HFFc6 (cell line): ENCODE data around the gene UBE2I. TPM values are rescaled to one million over a fixed set of nuclear protein-coding genes. Genes with fewer than 3 reads are reported as not detected.

ENCODE experiments used
- DNase-seq: peaks from one replicate; pipeline ENCODE4 v3.0.0-alpha.2; 2018
- H3K27ac Mint-ChIP-seq: 2 replicates; pipeline ENCODE4 v1.8.0; 2020; ENCODE audit warnings: mild to moderate bottlenecking, mixed read lengths
- H3K27me3 Mint-ChIP-seq: 2 replicates; pipeline ENCODE4 v1.8.0; 2021; ENCODE audit warnings: mild to moderate bottlenecking, moderate library complexity, mixed read lengths; ENCODE audit not compliant: insufficient read depth
- H3K36me3 Mint-ChIP-seq: 2 replicates; pipeline ENCODE4 v1.8.0; 2021; ENCODE audit warnings: low read depth, mixed read lengths
- H3K4me1 Mint-ChIP-seq: 2 replicates; pipeline ENCODE4 v1.8.0; 2020; ENCODE audit warnings: low read depth, mixed read lengths
- H3K4me3 Mint-ChIP-seq: 2 replicates; pipeline ENCODE4 v1.8.0; 2020; ENCODE audit warnings: mild to moderate bottlenecking, moderate library complexity, mixed read lengths
- H3K9me3 Mint-ChIP-seq: 2 replicates; pipeline ENCODE4 v1.8.0; 2020; ENCODE audit warnings: mild to moderate bottlenecking, mixed read lengths
- CTCF ChIP-seq: fragments of 200-600 bp; sonication (generic); IDR thresholded peaks from 2 replicates; pipeline ENCODE4 v1.5.0; 2021; ENCODE audit warnings: antibody characterized with exemption, mild to moderate bottlenecking
- total RNA-seq, 6 experiments: library from RNA; stranded (reverse); fragmentation: NEBNext Ultra II Directional; extraction: Animal tissue kit (Norgen Biotek cat#: 25700); gene quantifications; 2 replicates in 1 of 6; 3 replicates in 5 of 6; pipeline ENCODE4 v1.2.3, GENCODE V29; 2021

Gene UBE2I
- total RNA-seq, 6 experiments from 2014 or later, result 116 to 147 (median 138) TPM

GRCh38 chr16:1320097-1320496 is 10.7 kb downstream of the UBE2I start:
- no peak for DNase-seq
- Mint-ChIP-seq H3K27ac (no peak overlapping the region), H3K36me3 (peaks cover 26% of the 10 kb centered on the region), H3K4me1 (no peaks in the 10 kb centered on the region), H3K27me3 (peaks cover 3% of the 10 kb centered on the region), H3K4me3 (no peak overlapping the region), H3K9me3 (no peaks in the 10 kb centered on the region)
- no peak for TF ChIP-seq CTCF

GRCh38 chr16:1320658-1321240 is 11.3 kb downstream of the UBE2I start:
- H3K27me3 Mint-ChIP-seq, result peaks cover 3% of the 10 kb centered on the region
- H3K4me1 Mint-ChIP-seq, result no peaks in the 10 kb centered on the region

DNA sequence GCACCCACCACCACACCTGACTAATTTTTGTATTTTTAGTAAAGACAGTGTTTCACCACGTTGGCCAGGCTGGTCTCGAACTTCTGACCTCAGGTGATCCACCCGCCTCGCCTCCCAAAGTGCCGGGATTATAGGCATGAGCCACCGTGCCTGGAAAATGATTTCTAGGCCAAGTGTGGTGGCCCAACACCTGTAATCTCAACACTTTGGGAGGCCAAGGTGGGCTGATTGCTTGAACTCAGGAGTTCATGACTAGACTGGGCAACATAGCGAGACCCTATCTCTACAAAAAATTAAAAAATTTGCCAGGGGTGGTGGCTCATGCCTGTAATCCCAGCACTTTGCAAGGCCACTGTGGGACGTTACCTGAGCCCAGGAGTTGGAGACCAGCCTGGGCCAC is 13.0 kb downstream of the UBE2I start:
- H3K27ac Mint-ChIP-seq, result no peak overlapping the region
- no peak for TF ChIP-seq CTCF
- H3K36me3 Mint-ChIP-seq, result peaks cover 18% of the 10 kb centered on the region
- H3K9me3 Mint-ChIP-seq, result no peaks in the 10 kb centered on the region
- H3K4me3 Mint-ChIP-seq, result no peak overlapping the region
- no peaks in the 10 kb centered on the region for H3K4me1 Mint-ChIP-seq
- H3K27me3 Mint-ChIP-seq, result peaks cover 1% of the 10 kb centered on the region
- no peak for DNase-seq

More at GRCh38 chr16:1320658-1321240, 11.3 kb downstream of the UBE2I start:
- Mint-ChIP-seq H3K36me3 (peaks cover 26% of the 10 kb centered on the region), H3K9me3 (no peaks in the 10 kb centered on the region), H3K27ac (no peak overlapping the region), H3K4me3 (no peak overlapping the region)
- TF ChIP-seq CTCF, result no peak
- no peak for DNase-seq

DNA sequence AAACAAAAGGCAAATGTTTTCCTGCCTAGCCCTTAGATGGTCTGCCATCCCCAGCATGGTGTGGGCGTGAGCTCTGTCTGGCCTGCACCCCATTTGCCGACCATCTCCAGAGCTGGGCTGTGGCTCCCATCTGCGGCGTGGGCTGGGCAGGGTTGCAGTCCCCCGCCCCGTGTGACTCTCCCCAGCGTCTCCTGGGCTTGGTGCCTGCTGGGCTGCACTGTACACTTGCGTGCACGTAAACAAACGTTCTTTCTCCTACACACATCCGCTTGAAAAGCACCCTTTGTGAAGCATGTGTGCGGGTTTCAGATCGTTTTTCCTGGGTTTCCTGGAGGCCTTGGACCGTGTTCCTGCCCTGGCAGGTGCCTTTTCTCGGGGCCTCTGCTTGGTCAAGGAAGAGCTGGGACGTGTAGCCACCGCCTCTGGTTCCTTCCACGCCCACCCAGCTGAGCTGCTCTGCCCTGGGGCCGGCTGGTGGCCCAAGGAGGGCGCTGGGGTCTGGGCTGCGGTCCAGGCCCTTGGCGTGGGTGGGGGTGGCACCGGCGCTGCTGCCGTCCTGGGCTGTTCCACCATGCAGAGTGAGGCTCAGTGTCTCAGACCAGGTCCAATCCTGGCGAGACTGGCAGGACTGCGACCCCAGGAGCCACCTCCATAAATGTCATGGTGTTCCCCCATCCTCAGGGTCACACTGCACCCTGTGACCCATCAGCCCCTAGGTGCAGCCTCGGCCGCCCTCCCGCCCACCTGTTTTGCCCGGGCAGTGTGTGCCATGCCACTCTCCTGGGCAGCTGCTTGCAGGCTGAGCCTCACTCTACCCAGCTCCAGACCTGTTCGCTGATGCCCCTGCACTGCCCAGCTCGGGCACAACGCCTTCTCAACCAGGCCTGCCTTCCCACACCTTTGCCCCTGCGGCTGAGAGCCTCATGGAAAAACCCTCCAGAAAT is 14.1 kb downstream of the UBE2I start:
- Mint-ChIP-seq H3K27me3 (peaks cover 1% of the 10 kb centered on the region), H3K27ac (no peak overlapping the region), H3K36me3 (peaks cover 10% of the 10 kb centered on the region), H3K4me1 (no peaks in the 10 kb centered on the region), H3K9me3 (no peaks in the 10 kb centered on the region), H3K4me3 (no peak overlapping the region)
- TF ChIP-seq CTCF, result no peak
- no peak for DNase-seq

DNA sequence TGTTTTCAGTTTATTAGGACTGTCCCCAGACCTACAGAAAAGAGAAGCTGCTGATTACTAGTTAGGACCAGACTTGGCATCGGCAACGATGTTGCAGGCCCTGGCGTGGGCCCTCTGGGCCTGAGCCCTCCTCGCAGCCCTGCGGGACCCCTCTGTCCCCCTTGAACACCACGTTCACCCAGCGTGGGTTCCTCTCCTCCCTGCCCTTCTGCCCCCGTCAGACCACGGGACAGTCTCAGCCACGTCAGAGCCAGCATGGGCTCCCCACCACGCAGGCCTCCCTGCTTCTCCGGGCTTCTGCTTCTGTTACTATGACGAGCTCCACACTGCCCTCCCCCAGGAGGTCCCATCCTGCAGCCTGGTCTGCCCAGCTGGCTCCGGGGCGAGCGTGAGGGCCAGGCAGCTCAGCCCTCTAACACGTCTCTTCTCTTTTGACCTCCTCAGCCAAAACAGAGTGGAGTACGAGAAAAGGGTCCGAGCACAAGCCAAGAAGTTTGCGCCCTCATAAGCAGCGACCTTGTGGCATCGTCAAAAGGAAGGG is 14.9 kb downstream of the UBE2I start:
- Mint-ChIP-seq H3K27ac (no peak overlapping the region), H3K36me3 (peaks cover 7% of the 10 kb centered on the region; the same call in 1 of the 2 replicates)
- DNase-seq, result no peak

More for the DNA sequence above, 14.9 kb downstream of the UBE2I start:
- peaks cover 1% of the 10 kb centered on the region; the same call in 1 of the 2 replicates for H3K27me3 Mint-ChIP-seq
- no peaks in the 10 kb centered on the region for H3K4me1 Mint-ChIP-seq
- no peaks in the 10 kb centered on the region for H3K9me3 Mint-ChIP-seq
- H3K4me3 Mint-ChIP-seq, result no peak overlapping the region
- no peak for TF ChIP-seq CTCF
